ENCODE results near the gene PXDN.

The PXDN gene

DNA sequence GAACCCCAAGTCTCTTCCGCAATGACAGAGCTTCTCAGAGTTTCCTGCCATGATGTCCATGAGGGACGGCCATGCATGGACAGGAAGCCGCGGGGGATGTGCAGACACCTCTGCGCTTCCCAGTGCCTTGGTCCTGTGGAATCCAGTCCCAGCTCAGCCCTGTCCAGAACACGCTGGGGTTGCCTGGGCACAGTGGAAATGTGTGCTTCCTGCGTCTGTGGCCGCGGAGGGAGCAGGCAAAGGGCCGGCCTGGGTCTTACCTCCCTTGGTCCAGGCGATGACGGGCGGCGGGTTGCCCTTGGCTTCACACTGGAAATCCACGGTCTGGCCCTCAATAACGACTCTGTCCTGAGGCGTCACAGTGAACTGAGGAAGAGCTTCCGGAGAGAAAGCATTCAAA lies 79.6 kb downstream of the PXDN start:
- no peak overlapping the region for H3K4me3 Mint-ChIP-seq
- no peaks in the 10 kb centered on the region for H3K9me3 Mint-ChIP-seq
- H3K27ac Mint-ChIP-seq = no peak overlapping the region
- peaks cover 79% of the 10 kb centered on the region for H3K36me3 Mint-ChIP-seq (ENCODE audit: low read depth)
- DNase-seq = no peak
- H3K27me3 Mint-ChIP-seq (ENCODE audit: low read depth, poor library complexity) = no peaks in the 10 kb centered on the region
- TF ChIP-seq, protein P1, sequence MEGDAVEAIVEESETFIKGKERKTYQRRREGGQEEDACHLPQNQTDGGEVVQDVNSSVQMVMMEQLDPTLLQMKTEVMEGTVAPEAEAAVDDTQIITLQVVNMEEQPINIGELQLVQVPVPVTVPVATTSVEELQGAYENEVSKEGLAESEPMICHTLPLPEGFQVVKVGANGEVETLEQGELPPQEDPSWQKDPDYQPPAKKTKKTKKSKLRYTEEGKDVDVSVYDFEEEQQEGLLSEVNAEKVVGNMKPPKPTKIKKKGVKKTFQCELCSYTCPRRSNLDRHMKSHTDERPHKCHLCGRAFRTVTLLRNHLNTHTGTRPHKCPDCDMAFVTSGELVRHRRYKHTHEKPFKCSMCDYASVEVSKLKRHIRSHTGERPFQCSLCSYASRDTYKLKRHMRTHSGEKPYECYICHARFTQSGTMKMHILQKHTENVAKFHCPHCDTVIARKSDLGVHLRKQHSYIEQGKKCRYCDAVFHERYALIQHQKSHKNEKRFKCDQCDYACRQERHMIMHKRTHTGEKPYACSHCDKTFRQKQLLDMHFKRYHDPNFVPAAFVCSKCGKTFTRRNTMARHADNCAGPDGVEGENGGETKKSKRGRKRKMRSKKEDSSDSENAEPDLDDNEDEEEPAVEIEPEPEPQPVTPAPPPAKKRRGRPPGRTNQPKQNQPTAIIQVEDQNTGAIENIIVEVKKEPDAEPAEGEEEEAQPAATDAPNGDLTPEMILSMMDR (IDR thresholded peaks at IDR 0.05) = no peak
- H3K4me1 Mint-ChIP-seq = no peaks in the 10 kb centered on the region

- TF ChIP-seq, protein P1 (IDR thresholded peaks at IDR 0.05) = no peak
- no peaks in the 10 kb centered on the region for H3K27me3 Mint-ChIP-seq (ENCODE audit: low read depth, poor library complexity)
- peak overlapping the region; percentile 83 for H3K27ac Mint-ChIP-seq
- peaks cover 77% of the 10 kb centered on the region for H3K36me3 Mint-ChIP-seq (ENCODE audit: low read depth)
- DNase-seq = no peak
- no peaks in the 10 kb centered on the region for H3K9me3 Mint-ChIP-seq
- H3K4me3 Mint-ChIP-seq = no peak overlapping the region
- no peaks in the 10 kb centered on the region for H3K4me1 Mint-ChIP-seq
Observed at GRCh38 chr2:1664076-1664605, 80.2 kb downstream of the PXDN start.

GRCh38 chr2:1663621-1664020 lies 80.7 kb downstream of the PXDN start:
- H3K27me3 Mint-ChIP-seq (ENCODE audit: low read depth, poor library complexity) = no peaks in the 10 kb centered on the region
- H3K4me3 Mint-ChIP-seq = no peak overlapping the region
- H3K4me1 Mint-ChIP-seq = no peaks in the 10 kb centered on the region
- peak overlapping the region; percentile 83 for H3K27ac Mint-ChIP-seq
- H3K9me3 Mint-ChIP-seq = no peaks in the 10 kb centered on the region
- TF ChIP-seq, protein P1 (IDR thresholded peaks at IDR 0.05) = no peak
- peaks cover 72% of the 10 kb centered on the region for H3K36me3 Mint-ChIP-seq (ENCODE audit: low read depth)
- no peak for DNase-seq

DNA sequence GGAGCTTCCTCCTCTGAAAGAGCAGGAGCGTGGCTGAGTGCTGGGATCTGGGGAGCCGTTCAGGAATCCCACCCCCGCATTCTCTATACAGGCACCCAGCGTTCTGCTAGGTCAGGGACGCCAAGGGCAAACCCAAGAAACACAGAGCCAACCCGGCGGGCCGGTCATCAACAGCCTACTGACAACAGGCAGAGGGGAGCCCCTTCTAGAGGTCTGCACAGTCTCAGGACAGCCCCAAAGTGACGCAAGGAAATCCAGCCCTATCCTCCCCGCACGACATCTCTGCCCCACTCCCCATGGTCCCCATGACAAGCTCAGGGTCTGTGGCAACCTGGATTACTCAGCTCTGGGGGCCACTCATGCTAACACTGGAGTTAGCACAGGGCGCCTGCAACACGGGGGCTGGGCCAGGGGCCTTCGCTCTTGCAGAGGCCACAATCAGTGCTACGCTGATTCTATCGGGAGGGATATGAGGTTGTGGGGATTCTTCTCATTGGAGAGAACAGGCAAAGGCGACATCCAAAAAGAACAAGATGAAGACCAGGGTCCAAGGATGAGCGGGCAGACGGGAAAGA lies 81.6 kb downstream of the PXDN start:
- Mint-ChIP-seq H3K36me3 (ENCODE audit: low read depth) (peaks cover 66% of the 10 kb centered on the region), H3K27ac (peak overlapping the region; percentile 54), H3K4me1 (no peaks in the 10 kb centered on the region), H3K27me3 (ENCODE audit: low read depth, poor library complexity) (no peaks in the 10 kb centered on the region), H3K9me3 (no peaks in the 10 kb centered on the region), H3K4me3 (no peak overlapping the region)
- no peak for DNase-seq
- TF ChIP-seq, protein P1 (IDR thresholded peaks at IDR 0.05) = no peak

DNA sequence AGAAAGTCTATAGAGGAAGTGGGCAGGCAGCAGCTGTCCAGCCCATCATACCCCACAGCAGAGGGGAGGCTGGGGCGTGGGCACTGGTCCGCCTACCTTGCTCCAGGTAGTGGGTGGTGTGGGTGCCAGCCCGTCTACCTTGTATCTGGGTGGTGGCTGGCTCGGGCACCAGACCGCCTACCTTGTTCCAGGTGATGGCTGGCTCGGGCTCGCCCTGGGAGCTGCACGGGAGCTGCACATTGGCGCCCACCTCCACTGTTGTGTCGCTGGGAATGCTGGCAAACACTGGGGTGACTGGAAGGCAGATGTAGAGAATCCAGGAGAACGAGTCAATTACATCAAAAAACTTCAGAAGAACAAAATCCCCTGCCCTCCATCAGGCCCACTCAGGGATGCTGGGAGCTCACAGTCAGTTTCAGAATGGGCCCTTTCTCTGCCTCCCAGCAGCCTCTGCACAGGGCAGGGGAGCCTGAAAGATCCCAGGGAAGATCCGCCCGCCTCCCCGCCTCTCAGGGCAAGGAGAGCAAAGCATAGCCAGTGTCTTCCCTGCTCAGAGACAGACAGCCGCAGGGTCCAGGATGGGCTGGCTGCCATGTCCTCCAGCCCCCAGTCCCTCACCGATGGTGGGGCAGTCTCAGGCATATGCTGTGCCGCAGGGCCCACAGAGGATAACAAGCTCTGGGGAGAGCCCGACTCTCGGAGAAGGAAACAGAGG lies 82.3 kb downstream of the PXDN start:
- Mint-ChIP-seq H3K9me3 (no peaks in the 10 kb centered on the region), H3K4me3 (no peak overlapping the region), H3K27ac (peak overlapping the region; percentile 54), H3K36me3 (ENCODE audit: low read depth) (peaks cover 60% of the 10 kb centered on the region), H3K27me3 (ENCODE audit: low read depth, poor library complexity) (no peaks in the 10 kb centered on the region), H3K4me1 (no peaks in the 10 kb centered on the region)
- TF ChIP-seq, protein P1 (IDR thresholded peaks at IDR 0.05) = no peak
- no peak for DNase-seq
